ENCODE results near the gene PPP1R7. TPM values are rescaled to one million over a fixed set of nuclear protein-coding genes. Genes with fewer than 3 reads are reported as not detected.

PPP1R7 gene
- total RNA-seq, 1 experiment from 2014 or later: 39.5 TPM

GRCh38 chr2:241224018-241224850 lies 74.0 kb downstream of the PPP1R7 start:
- Histone ChIP-seq H3K27me3 (ENCODE audit: low read length) (no peaks in the 10 kb centered on the region), H3K27ac (ENCODE audit: low read length) (no peak overlapping the region), H3K9me3 (ENCODE audit: low read length) (no peaks in the 10 kb centered on the region), H3K9ac (ENCODE audit: low read length) (no peak overlapping the region), H2AFZ (ENCODE audit: low read length) (no peak overlapping the region), H4K20me1 (ENCODE audit: insufficient read depth, low read depth, low read length) (no peaks in the 10 kb centered on the region), H3K9me2 (replicated peaks; ENCODE audit: insufficient read depth, low read length) (no peaks in the 10 kb centered on the region), H3K36me3 (ENCODE audit: insufficient read depth, low read length) (no peaks in the 10 kb centered on the region; the same call in 1 of the 2 replicates), H3K4me1 (ENCODE audit: low read length) (peaks cover under 1% of the 10 kb centered on the region; the same call in 1 of the 2 replicates), H3K4me3 (ENCODE audit: low read length) (no peak overlapping the region), H3K79me2 (ENCODE audit: low read length) (no peaks in the 10 kb centered on the region), H3K4me2 (ENCODE audit: low read depth, low read length, poor library complexity, severe bottlenecking) (no peak overlapping the region)
- no peak for DNase-seq

DNA sequence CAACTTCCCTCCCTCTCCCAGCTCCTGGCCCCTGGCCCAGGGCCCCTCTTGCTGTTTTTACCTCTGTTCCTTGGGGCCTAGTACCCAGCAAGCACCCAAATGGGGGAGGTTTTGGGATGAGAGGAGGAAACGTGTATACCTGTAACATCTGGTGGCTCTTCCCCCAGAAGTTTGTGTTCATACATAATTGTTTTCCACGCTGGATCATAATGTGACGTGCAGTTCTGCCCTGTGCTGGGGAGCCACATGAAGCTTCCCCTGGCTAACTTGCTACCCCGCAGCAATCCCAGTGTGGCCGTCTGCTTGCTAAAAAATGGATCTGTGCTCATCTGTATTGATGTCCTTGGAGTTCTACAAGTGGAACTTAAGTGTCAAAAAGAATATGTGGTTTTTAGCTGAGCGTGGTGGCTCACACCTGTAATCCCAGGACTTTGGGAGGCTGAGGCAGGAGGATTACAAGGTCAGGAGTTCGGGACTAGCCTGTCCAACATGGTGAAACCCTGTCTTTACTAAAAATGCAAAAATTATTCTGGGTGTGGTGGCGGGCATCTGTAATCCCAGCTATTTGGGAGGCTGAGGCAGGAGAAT lies 74.7 kb downstream of the PPP1R7 start:
- H3K27me3 ChIP-seq (ENCODE audit: low read length): no peaks in the 10 kb centered on the region
- H3K9me3 ChIP-seq (ENCODE audit: low read length): no peaks in the 10 kb centered on the region
- no peak for DNase-seq
- no peaks in the 10 kb centered on the region for H3K79me2 ChIP-seq (ENCODE audit: low read length)
- H3K4me2 ChIP-seq (ENCODE audit: low read depth, low read length, poor library complexity, severe bottlenecking): no peak overlapping the region
- no peak overlapping the region for H3K4me3 ChIP-seq (ENCODE audit: low read length)
- no peak overlapping the region for H2AFZ ChIP-seq (ENCODE audit: low read length)
- H3K9me2 ChIP-seq (replicated peaks; ENCODE audit: insufficient read depth, low read length): no peaks in the 10 kb centered on the region
- peaks cover under 1% of the 10 kb centered on the region; the same call in 1 of the 2 replicates for H3K36me3 ChIP-seq (ENCODE audit: insufficient read depth, low read length)
- H3K9ac ChIP-seq (ENCODE audit: low read length): no peak overlapping the region
- H3K4me1 ChIP-seq (ENCODE audit: low read length): no peaks in the 10 kb centered on the region
- no peak overlapping the region for H3K27ac ChIP-seq (ENCODE audit: low read length)
- H4K20me1 ChIP-seq (ENCODE audit: insufficient read depth, low read depth, low read length): no peaks in the 10 kb centered on the region

DNA sequence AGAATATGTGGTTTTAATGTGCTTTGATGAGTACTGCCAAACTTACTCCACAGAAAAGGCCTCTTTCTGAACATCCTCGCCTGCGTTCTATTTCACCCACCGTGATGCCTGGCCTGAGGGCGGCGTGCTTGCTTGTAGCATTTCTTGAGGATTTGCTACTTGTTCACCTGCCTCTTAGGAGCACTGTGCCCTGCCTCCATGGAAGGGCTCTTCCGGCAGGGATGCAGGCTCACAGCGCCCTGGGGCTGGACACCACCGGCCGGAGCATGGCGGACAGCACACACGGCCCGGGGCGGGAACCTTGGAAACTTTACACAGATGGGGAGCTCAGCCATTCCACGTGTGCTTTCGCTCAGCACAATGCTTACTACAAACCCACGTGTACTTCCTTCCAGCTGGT lies 75.3 kb downstream of the PPP1R7 start:
- no peaks in the 10 kb centered on the region for H3K9me3 ChIP-seq (ENCODE audit: low read length)
- no peak overlapping the region for H3K4me2 ChIP-seq (ENCODE audit: low read depth, low read length, poor library complexity, severe bottlenecking)
- H4K20me1 ChIP-seq (ENCODE audit: insufficient read depth, low read depth, low read length): no peaks in the 10 kb centered on the region
- no peaks in the 10 kb centered on the region for H3K27me3 ChIP-seq (ENCODE audit: low read length)
- H3K4me1 ChIP-seq (ENCODE audit: low read length): no peaks in the 10 kb centered on the region
- no peak overlapping the region for H2AFZ ChIP-seq (ENCODE audit: low read length)
- H3K79me2 ChIP-seq (ENCODE audit: low read length): no peaks in the 10 kb centered on the region
- H3K9ac ChIP-seq (ENCODE audit: low read length): no peak overlapping the region
- no peaks in the 10 kb centered on the region for H3K9me2 ChIP-seq (replicated peaks; ENCODE audit: insufficient read depth, low read length)
- H3K36me3 ChIP-seq (ENCODE audit: insufficient read depth, low read length): peaks cover 3% of the 10 kb centered on the region
- H3K4me3 ChIP-seq (ENCODE audit: low read length): no peak overlapping the region
- DNase-seq: no peak
- H3K27ac ChIP-seq (ENCODE audit: low read length): no peak overlapping the region

DNA sequence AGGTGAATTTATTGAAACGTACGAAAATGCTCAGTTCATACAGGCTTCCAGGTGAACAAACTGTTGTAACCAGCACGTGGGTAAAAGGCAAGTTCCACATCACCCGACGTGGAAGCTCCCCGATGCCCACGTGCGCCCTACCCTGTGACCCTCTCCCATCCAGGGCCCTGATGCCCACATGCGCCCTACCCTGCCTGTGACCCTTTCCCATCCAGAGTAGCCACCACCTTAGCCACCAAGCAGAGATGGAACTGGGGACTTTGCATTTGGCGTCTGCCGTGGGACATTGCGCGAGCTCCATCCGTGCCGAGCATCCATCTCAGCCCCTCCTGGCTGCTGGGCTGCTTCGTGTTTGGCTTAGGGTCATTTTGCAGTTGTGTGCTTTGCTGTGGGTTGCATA lies 75.7 kb downstream of the PPP1R7 start:
- no peak for DNase-seq
- Histone ChIP-seq H3K27me3 (ENCODE audit: low read length) (no peaks in the 10 kb centered on the region), H3K4me2 (ENCODE audit: low read depth, low read length, poor library complexity, severe bottlenecking) (no peak overlapping the region), H3K9ac (ENCODE audit: low read length) (no peak overlapping the region), H3K36me3 (ENCODE audit: insufficient read depth, low read length) (peaks cover 3% of the 10 kb centered on the region), H2AFZ (ENCODE audit: low read length) (no peak overlapping the region), H4K20me1 (ENCODE audit: insufficient read depth, low read depth, low read length) (no peaks in the 10 kb centered on the region), H3K27ac (ENCODE audit: low read length) (no peak overlapping the region), H3K79me2 (ENCODE audit: low read length) (no peaks in the 10 kb centered on the region), H3K4me3 (ENCODE audit: low read length) (no peak overlapping the region), H3K9me2 (replicated peaks; ENCODE audit: insufficient read depth, low read length) (no peaks in the 10 kb centered on the region), H3K9me3 (ENCODE audit: low read length) (no peaks in the 10 kb centered on the region), H3K4me1 (ENCODE audit: low read length) (no peaks in the 10 kb centered on the region)

DNA sequence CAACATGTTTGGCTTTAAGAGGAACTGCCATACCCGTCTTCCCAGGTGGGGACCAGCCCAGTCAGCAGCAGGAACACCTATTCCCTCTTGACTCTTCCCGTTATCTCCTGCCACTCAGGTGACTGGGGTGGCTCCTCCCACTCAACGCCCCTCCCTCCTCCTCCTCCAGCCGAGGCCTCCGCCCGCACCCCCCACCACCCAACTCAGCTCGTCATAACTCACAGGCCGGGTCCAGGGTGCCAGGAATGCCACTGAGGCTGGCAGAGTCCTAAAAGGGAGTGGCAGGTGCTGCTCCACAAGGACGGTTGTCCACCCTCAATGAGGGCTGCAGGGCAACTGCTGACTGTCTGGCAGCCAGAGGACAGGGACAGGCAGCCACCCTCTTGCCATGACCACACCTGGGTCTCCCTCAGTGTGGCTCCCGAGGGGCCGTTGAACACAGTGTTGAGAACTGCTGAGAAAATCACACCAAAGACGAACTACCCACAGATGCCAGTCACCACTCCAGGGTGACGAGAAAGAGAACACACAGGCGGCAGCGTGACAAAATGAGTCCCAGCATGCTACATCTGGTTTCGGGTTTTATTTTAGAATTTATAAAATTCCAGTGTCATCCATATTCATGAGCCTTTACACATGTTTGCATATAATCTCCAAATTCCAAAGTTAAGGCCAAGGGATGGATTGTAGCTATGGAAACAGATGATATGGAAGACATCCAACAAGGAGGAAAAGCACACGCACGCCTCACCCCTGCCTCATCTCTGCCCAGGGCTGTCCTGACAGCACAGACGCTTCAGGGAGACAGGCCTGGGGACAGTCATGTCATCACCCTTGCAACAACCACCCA lies 76.7 kb downstream of the PPP1R7 start:
- no peaks in the 10 kb centered on the region for H4K20me1 ChIP-seq (ENCODE audit: insufficient read depth, low read depth, low read length)

GRCh38 chr2:241227594-241227993 lies 77.3 kb downstream of the PPP1R7 start:
- Histone ChIP-seq H3K9me2 (replicated peaks; ENCODE audit: insufficient read depth, low read length) (no peaks in the 10 kb centered on the region), H3K36me3 (ENCODE audit: insufficient read depth, low read length) (peaks cover 3% of the 10 kb centered on the region), H3K4me3 (ENCODE audit: low read length) (no peak overlapping the region), H3K9me3 (ENCODE audit: low read length) (no peaks in the 10 kb centered on the region), H2AFZ (ENCODE audit: low read length) (no peak overlapping the region), H3K9ac (ENCODE audit: low read length) (no peak overlapping the region), H3K4me1 (ENCODE audit: low read length) (no peaks in the 10 kb centered on the region), H3K4me2 (ENCODE audit: low read depth, low read length, poor library complexity, severe bottlenecking) (no peak overlapping the region), H4K20me1 (ENCODE audit: insufficient read depth, low read depth, low read length) (no peaks in the 10 kb centered on the region), H3K79me2 (ENCODE audit: low read length) (no peaks in the 10 kb centered on the region), H3K27ac (ENCODE audit: low read length) (no peak overlapping the region), H3K27me3 (ENCODE audit: low read length) (no peaks in the 10 kb centered on the region)
- DNase-seq: no peak

More for the DNA sequence above, 76.7 kb downstream of the PPP1R7 start:
- Histone ChIP-seq H3K9ac (ENCODE audit: low read length) (no peak overlapping the region), H3K27me3 (ENCODE audit: low read length) (no peaks in the 10 kb centered on the region), H3K36me3 (ENCODE audit: insufficient read depth, low read length) (peaks cover 3% of the 10 kb centered on the region), H3K27ac (ENCODE audit: low read length) (no peak overlapping the region), H3K4me3 (ENCODE audit: low read length) (no peak overlapping the region), H3K9me3 (ENCODE audit: low read length) (no peaks in the 10 kb centered on the region), H3K4me1 (ENCODE audit: low read length) (no peaks in the 10 kb centered on the region), H2AFZ (ENCODE audit: low read length) (no peak overlapping the region), H3K79me2 (ENCODE audit: low read length) (no peaks in the 10 kb centered on the region), H3K9me2 (replicated peaks; ENCODE audit: insufficient read depth, low read length) (no peaks in the 10 kb centered on the region), H3K4me2 (ENCODE audit: low read depth, low read length, poor library complexity, severe bottlenecking) (no peak overlapping the region)
- DNase-seq: no peak

- Histone ChIP-seq H3K9me2 (replicated peaks; ENCODE audit: insufficient read depth, low read length) (no peaks in the 10 kb centered on the region), H2AFZ (ENCODE audit: low read length) (no peak overlapping the region), H3K9me3 (ENCODE audit: low read length) (no peaks in the 10 kb centered on the region), H3K4me3 (ENCODE audit: low read length) (no peak overlapping the region), H3K9ac (ENCODE audit: low read length) (no peak overlapping the region), H3K27ac (ENCODE audit: low read length) (no peak overlapping the region), H3K79me2 (ENCODE audit: low read length) (no peaks in the 10 kb centered on the region), H3K4me1 (ENCODE audit: low read length) (no peaks in the 10 kb centered on the region), H3K36me3 (ENCODE audit: insufficient read depth, low read length) (peaks cover 3% of the 10 kb centered on the region), H4K20me1 (ENCODE audit: insufficient read depth, low read depth, low read length) (no peaks in the 10 kb centered on the region), H3K4me2 (ENCODE audit: low read depth, low read length, poor library complexity, severe bottlenecking) (no peak overlapping the region), H3K27me3 (ENCODE audit: low read length) (no peaks in the 10 kb centered on the region)
- no peak for DNase-seq
These were observed 78.0 kb downstream of the PPP1R7 start for GRCh38 chr2:241228081-241228859.

Measured in Karpas-422 (cell line).